Heart left ventricle (tissue), 13 donors: Measurements from ENCODE around the gene TRIP13.

ENCODE experiments used
- POLR2A ChIP-seq, 2 donors: fragments of 450-650 bp; IDR thresholded peaks; one replicate each; pipeline ENCODE4 v1.6.1; 2017; ENCODE audit warnings: antibody characterized with exemption in 2 of 2, mild to moderate bottlenecking in 2 of 2, moderate library complexity in 2 of 2
- TF ChIP-seq, protein P1 (sequence below), 12 donors: fragments of 200-600 bp; sonication (generic) in 4 of 12; IDR thresholded peaks; one replicate each; pipeline versions ENCODE4 v1.5.0 to v1.8.0; 2018 to 2022; ENCODE audit warnings: antibody characterized with exemption in 12 of 12, mild to moderate bottlenecking in 5 of 12
- donor health status: ischemic (EF 13 %, LVEDD 7.1; RV severe dilation, severe dysfunction).
- donor health status: DM: no; HTN: yes; CAD: no.
- donor health status: DM: no; HTN: no; CAD: no.
- donor health status: ischemic (EF 25% LVEDD 6.9; RV normal size, moderate dysfunction).
- donor health status: ischemic (EF 25% LVEDD 5.7; RV mildly dilated, moderate dysfunction).
- donor health status: ischemic (EF 35%, LVEDD 5.7; RV mildly dilated, moderate dysfunction).
- donor health status: nonischemic (EF 11% LVEDD 7.7; RV severe dilation, severe dysfunction).
- donor health status: DM: yes; HTN: yes; CAD: no.
- donor health status: PGD.
- donor health status: ischemic (EF 29% LVEDD 5.4; RV normal size, mild dysfunction).
- donor health status: nonischemic (EF 23%, LVEDD 6.1; RV moderate dilation, normal function).

DNA sequence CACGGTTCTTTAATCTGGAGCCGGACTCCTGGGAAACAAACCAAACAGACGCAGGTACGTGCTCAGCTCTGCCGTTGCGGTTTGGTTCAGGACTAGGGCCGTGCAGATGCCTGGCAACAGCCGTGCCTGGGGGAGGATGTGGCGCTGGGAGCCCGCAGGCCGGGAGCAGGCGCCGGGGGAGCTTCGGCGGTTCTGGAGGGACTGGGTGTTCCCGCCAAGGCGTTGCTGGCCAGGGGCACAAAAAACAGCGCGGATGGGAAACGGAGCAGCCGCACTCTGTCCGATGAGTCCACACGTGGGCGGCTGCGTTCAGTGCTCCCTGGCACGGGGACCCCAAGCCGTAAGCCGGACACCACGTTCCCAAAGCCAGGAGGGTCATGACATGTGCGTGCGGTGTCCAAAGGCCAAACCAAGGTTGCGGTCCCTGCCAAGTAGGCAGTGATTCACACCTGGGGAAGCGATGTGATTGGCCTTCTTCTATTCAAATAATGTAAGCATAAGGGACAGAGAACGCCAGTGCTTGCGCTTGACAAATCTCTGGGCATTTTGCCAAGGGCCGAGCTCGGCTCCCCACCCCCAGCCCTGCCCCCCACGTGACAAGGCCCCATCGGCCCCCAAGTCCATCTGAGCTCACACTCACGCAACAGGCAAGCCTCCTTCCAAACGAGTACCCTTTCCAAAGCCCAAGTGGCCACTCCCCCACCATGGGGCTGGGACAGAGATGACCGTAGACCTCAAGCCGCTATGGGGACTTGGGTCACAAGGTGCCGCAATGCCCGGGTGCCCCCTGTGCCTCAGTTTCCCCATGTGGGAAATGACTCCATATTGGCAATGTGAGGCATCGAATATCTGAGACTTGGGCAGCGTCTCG, 66.3 kb downstream of the TRIP13 start:
- TF ChIP-seq, protein P1, sequence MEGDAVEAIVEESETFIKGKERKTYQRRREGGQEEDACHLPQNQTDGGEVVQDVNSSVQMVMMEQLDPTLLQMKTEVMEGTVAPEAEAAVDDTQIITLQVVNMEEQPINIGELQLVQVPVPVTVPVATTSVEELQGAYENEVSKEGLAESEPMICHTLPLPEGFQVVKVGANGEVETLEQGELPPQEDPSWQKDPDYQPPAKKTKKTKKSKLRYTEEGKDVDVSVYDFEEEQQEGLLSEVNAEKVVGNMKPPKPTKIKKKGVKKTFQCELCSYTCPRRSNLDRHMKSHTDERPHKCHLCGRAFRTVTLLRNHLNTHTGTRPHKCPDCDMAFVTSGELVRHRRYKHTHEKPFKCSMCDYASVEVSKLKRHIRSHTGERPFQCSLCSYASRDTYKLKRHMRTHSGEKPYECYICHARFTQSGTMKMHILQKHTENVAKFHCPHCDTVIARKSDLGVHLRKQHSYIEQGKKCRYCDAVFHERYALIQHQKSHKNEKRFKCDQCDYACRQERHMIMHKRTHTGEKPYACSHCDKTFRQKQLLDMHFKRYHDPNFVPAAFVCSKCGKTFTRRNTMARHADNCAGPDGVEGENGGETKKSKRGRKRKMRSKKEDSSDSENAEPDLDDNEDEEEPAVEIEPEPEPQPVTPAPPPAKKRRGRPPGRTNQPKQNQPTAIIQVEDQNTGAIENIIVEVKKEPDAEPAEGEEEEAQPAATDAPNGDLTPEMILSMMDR (IDR thresholded peaks at IDR 0.05) = no peak
- TF ChIP-seq POLR2A (IDR thresholded peaks at IDR 0.05) = no peak
